T-helper 2 cell (primary cell): ENCODE measurements around the gene KRT84.

Experiments used
- DNase-seq, 5 experiments: peaks; one replicate each; pipeline versions ENCODE4 v3.0.0 to v3.0.0-alpha.2; 2012 to 2022

KRT84 gene

GRCh38 chr12:52341066-52341580 is 44.3 kb downstream of the KRT84 start:
- no peak for DNase-seq

- DNase-seq: no peak
Observed at GRCh38 chr12:52338241-52338960, 47.1 kb downstream of the KRT84 start.

- no peak for DNase-seq
Observed at GRCh38 chr12:52337054-52337453, 48.4 kb downstream of the KRT84 start.

GRCh38 chr12:52336641-52337040 is 48.8 kb downstream of the KRT84 start:
- no peak for DNase-seq

GRCh38 chr12:52335598-52336262 is 49.7 kb downstream of the KRT84 start:
- no peak for DNase-seq

- no peak for DNase-seq
Observed at GRCh38 chr12:52334185-52334584, 51.3 kb downstream of the KRT84 start.

- no peak for DNase-seq
Observed at GRCh38 chr12:52333321-52333720, 52.1 kb downstream of the KRT84 start.

- no peak for DNase-seq
Observed at GRCh38 chr12:52332381-52332780, 53.1 kb downstream of the KRT84 start.

- no peak for DNase-seq
Observed at GRCh38 chr12:52331833-52332232, 53.6 kb downstream of the KRT84 start.

GRCh38 chr12:52331039-52331438 is 54.4 kb downstream of the KRT84 start:
- DNase-seq: no peak

- no peak for DNase-seq
Observed at GRCh38 chr12:52327830-52328500, 57.5 kb downstream of the KRT84 start.
